Measurements from ENCODE around the gene LARP4B.

LARP4B gene

GRCh38 chr10:972763-973162, 41.3 kb upstream of the LARP4B start:
- no peak overlapping the region for H3K4me3 ChIP-seq (ENCODE audit: low read depth, low read length)
- in situ Hi-C loops (cut with HindIII; ENCODE audit: low sequenced_read_pairs), result no loop called here
- TF ChIP-seq, protein P1, sequence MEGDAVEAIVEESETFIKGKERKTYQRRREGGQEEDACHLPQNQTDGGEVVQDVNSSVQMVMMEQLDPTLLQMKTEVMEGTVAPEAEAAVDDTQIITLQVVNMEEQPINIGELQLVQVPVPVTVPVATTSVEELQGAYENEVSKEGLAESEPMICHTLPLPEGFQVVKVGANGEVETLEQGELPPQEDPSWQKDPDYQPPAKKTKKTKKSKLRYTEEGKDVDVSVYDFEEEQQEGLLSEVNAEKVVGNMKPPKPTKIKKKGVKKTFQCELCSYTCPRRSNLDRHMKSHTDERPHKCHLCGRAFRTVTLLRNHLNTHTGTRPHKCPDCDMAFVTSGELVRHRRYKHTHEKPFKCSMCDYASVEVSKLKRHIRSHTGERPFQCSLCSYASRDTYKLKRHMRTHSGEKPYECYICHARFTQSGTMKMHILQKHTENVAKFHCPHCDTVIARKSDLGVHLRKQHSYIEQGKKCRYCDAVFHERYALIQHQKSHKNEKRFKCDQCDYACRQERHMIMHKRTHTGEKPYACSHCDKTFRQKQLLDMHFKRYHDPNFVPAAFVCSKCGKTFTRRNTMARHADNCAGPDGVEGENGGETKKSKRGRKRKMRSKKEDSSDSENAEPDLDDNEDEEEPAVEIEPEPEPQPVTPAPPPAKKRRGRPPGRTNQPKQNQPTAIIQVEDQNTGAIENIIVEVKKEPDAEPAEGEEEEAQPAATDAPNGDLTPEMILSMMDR (IDR thresholded peaks at IDR 0.05; ENCODE audit: low read depth, low read length), result no peak
- DNase-seq (ENCODE audit: low read depth, low spot score), result no peak

DNA sequence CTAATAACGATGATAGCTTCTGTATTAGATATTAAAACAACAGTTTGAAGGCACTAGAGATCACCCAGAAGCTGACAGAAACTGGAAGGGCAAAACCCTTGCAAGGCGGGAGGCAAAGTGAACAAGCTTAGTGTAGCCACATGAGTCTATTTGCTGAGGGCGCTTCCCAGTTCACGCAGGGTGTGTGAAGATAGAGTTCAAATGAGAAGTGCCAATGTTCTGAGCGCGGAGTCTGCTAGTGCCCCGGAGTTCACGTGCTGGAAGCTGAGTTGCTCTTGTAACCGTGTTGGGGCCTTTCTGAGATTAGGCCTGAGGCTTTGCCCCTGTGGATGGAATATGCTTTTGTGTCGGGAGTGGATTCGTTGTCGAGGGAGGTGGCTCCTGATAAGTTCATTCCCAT, 40.1 kb upstream of the LARP4B start:
- in situ Hi-C loops (cut with HindIII; ENCODE audit: low sequenced_read_pairs), result no loop called here

DNA sequence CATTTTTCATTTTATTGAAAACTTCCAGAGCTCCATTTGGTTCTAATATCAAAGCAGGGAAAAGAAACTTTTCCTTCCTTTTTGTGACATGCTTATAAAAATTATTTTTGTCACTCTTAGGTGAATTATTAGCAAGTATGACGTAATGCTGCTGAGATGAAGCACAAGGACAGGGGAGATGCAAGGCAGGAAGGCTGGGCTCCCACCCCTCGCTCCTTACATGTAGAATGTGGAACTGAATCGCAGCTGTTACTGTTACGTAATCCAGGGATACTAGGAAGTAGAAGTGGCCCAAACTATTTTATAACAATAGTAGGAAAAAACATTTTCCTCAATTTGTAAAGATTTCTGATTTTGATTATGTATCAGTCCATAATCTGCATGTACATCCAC, 39.6 kb upstream of the LARP4B start:
- DNase-seq (ENCODE audit: low read depth, low spot score), result no peak
- in situ Hi-C loops (cut with HindIII; ENCODE audit: low sequenced_read_pairs), result no loop called here

More for the DNA sequence above, 40.1 kb upstream of the LARP4B start:
- H3K4me3 ChIP-seq (ENCODE audit: low read depth, low read length), result no peak overlapping the region
- DNase-seq (ENCODE audit: low read depth, low spot score), result no peak
- TF ChIP-seq, protein P1 (IDR thresholded peaks at IDR 0.05; ENCODE audit: low read depth, low read length), result no peak

GRCh38 chr10:970311-971149, 39.0 kb upstream of the LARP4B start:
- no peak for DNase-seq (ENCODE audit: low read depth, low spot score)
- no peak overlapping the region for H3K4me3 ChIP-seq (ENCODE audit: low read depth, low read length)
- TF ChIP-seq, protein P1 (IDR thresholded peaks at IDR 0.05; ENCODE audit: low read depth, low read length), result no peak
- in situ Hi-C loops (cut with HindIII; ENCODE audit: low sequenced_read_pairs), result no loop called here

More for the DNA sequence above, 39.6 kb upstream of the LARP4B start:
- H3K4me3 ChIP-seq (ENCODE audit: low read depth, low read length), result no peak overlapping the region
- TF ChIP-seq, protein P1 (IDR thresholded peaks at IDR 0.05; ENCODE audit: low read depth, low read length), result no peak

GRCh38 chr10:969473-970150, 38.1 kb upstream of the LARP4B start:
- in situ Hi-C loops (cut with HindIII; ENCODE audit: low sequenced_read_pairs), result no loop called here
- H3K4me3 ChIP-seq (ENCODE audit: low read depth, low read length), result no peak overlapping the region
- TF ChIP-seq, protein P1 (IDR thresholded peaks at IDR 0.05; ENCODE audit: low read depth, low read length), result no peak
- DNase-seq (ENCODE audit: low read depth, low spot score), result no peak

GRCh38 chr10:968546-969199, 37.2 kb upstream of the LARP4B start:
- TF ChIP-seq, protein P1 (IDR thresholded peaks at IDR 0.05; ENCODE audit: low read depth, low read length), result no peak
- no peak overlapping the region for H3K4me3 ChIP-seq (ENCODE audit: low read depth, low read length)
- in situ Hi-C loops (cut with HindIII; ENCODE audit: low sequenced_read_pairs), result no loop called here
- no peak for DNase-seq (ENCODE audit: low read depth, low spot score)
